Measurements from ENCODE around the gene PTGR3. TPM values are rescaled to one million over a fixed set of nuclear protein-coding genes. Genes with fewer than 3 reads are reported as not detected.

Gene PTGR3
- total RNA-seq, 2 experiments from 2014 or later, result 14.1 to 14.3 TPM

GRCh38 chr18:75167759-75168618, 41.0 kb downstream of the PTGR3 start:
- Mint-ChIP-seq H3K9me3 (no peaks in the 10 kb centered on the region), H3K27ac (no peak overlapping the region), H3K4me1 (ENCODE audit: low read depth) (peaks cover 1% of the 10 kb centered on the region), H3K4me3 (no peak overlapping the region), H3K36me3 (ENCODE audit: low read depth) (no peaks in the 10 kb centered on the region), H3K27me3 (peaks cover 3% of the 10 kb centered on the region)
- no peak for TF ChIP-seq CTCF (IDR thresholded peaks at IDR 0.05)
- no peak for ATAC-seq (ENCODE audit: poor library complexity)
- POLR2A ChIA-PET, result interaction anchor here (0.7 kb wide), 1 partner anchor 61 kb away, joined by 3 read pairs; no protein-coding TSS in a partner anchor
- Histone ChIP-seq H3K27ac (ENCODE audit: low read depth in 1 of 2, low read length in 2 of 2) (no peak overlapping the region), H3K4me1 (ENCODE audit: insufficient read depth, low read length) (no peaks in the 10 kb centered on the region), H3K27me3 (ENCODE audit: control insufficient read depth in 1 of 2, insufficient read depth in 2 of 2, low read length in 2 of 2) (no peaks in the 10 kb centered on the region), H3K4me3 (ENCODE audit: low read length) (no peak overlapping the region), H3K36me3 (ENCODE audit: insufficient read depth, low read length) (no peaks in the 10 kb centered on the region), H3K9me3 (ENCODE audit: control insufficient read depth in 1 of 2, insufficient read depth in 1 of 2, low read length in 2 of 2) (no peaks in the 10 kb centered on the region)
- CTCF ChIA-PET, result no interaction called here
- no peak for DNase-seq
- intact Hi-C loops (cut with DNase I, micrococcal nuclease), result no loop called here

- no peak overlapping the region for H3K4me3 Mint-ChIP-seq
- CTCF ChIA-PET, result no interaction called here
- POLR2A ChIA-PET, result no interaction called here
- ATAC-seq (ENCODE audit: poor library complexity) (no peak), DNase-seq (no peak)
- Histone ChIP-seq H3K27ac (ENCODE audit: low read depth in 1 of 2, low read length in 2 of 2) (no peak overlapping the region), H3K27me3 (ENCODE audit: control insufficient read depth in 1 of 2, insufficient read depth in 2 of 2, low read length in 2 of 2) (no peaks in the 10 kb centered on the region), H3K4me1 (ENCODE audit: insufficient read depth, low read length) (peaks cover under 1% of the 10 kb centered on the region), H3K4me3 (ENCODE audit: low read length) (no peak overlapping the region), H3K9me3 (ENCODE audit: control insufficient read depth in 1 of 2, insufficient read depth in 1 of 2, low read length in 2 of 2) (no peaks in the 10 kb centered on the region), H3K36me3 (ENCODE audit: insufficient read depth, low read length) (no peaks in the 10 kb centered on the region)
- no peak overlapping the region for H3K27ac Mint-ChIP-seq
- peaks cover 3% of the 10 kb centered on the region for H3K27me3 Mint-ChIP-seq
- no peak for TF ChIP-seq CTCF (IDR thresholded peaks at IDR 0.05)
- H3K9me3 Mint-ChIP-seq, result no peaks in the 10 kb centered on the region
- intact Hi-C loops (cut with DNase I, micrococcal nuclease), result no loop called here
- peaks cover 4% of the 10 kb centered on the region for H3K4me1 Mint-ChIP-seq (ENCODE audit: low read depth)
- H3K36me3 Mint-ChIP-seq (ENCODE audit: low read depth), result no peaks in the 10 kb centered on the region
Measured at GRCh38 chr18:75167137-75167536, 41.8 kb downstream of the PTGR3 start.

GRCh38 chr18:75165926-75166325, 43.0 kb downstream of the PTGR3 start:
- no peaks in the 10 kb centered on the region for H3K9me3 Mint-ChIP-seq
- no peak overlapping the region for H3K4me3 Mint-ChIP-seq
- DNase-seq (no peak), ATAC-seq (ENCODE audit: poor library complexity) (no peak)
- peaks cover 7% of the 10 kb centered on the region for H3K4me1 ChIP-seq (ENCODE audit: insufficient read depth, low read length)
- H3K4me1 Mint-ChIP-seq (ENCODE audit: low read depth), result peaks cover 16% of the 10 kb centered on the region
- no peaks in the 10 kb centered on the region for H3K9me3 ChIP-seq (ENCODE audit: control insufficient read depth in 1 of 2, insufficient read depth in 1 of 2, low read length in 2 of 2)
- H3K36me3 Mint-ChIP-seq (ENCODE audit: low read depth), result no peaks in the 10 kb centered on the region
- no peak overlapping the region for H3K27ac Mint-ChIP-seq
- H3K27ac ChIP-seq (ENCODE audit: low read depth in 1 of 2, low read length in 2 of 2), result no peak overlapping the region
- H3K27me3 Mint-ChIP-seq, result peaks cover 3% of the 10 kb centered on the region
- intact Hi-C loops (cut with DNase I, micrococcal nuclease), result no loop called here
- no peak for TF ChIP-seq CTCF (IDR thresholded peaks at IDR 0.05)
- H3K36me3 ChIP-seq (ENCODE audit: insufficient read depth, low read length), result no peaks in the 10 kb centered on the region
- H3K27me3 ChIP-seq (ENCODE audit: control insufficient read depth in 1 of 2, insufficient read depth in 2 of 2, low read length in 2 of 2), result no peaks in the 10 kb centered on the region
- CTCF ChIA-PET, result no interaction called here
- POLR2A ChIA-PET, result no interaction called here
- H3K4me3 ChIP-seq (ENCODE audit: low read length), result no peak overlapping the region
